Peyer's patch (tissue), 4 donors: ENCODE measurements around the gene TAF1D. TPM values are rescaled to one million over a fixed set of nuclear protein-coding genes. Genes with fewer than 3 reads are reported as not detected.
A peak's percentile ranks its signal among the peaks of the same experiment; 100 is the strongest.

Experiments
- DNase-seq, 3 donors: peaks; one replicate each; pipeline ENCODE4 v3.0.0-alpha.2; 2017 to 2019
- H3K27ac ChIP-seq, 4 donors: fragments of 200-600 bp; sonication (generic); one replicate each; pipeline ENCODE4 v1.5.1; 2016 to 2019
- H3K27me3 ChIP-seq, 2 donors: fragments of 200-600 bp; sonication (generic); one replicate each; pipeline ENCODE4 v1.5.1; 2019
- H3K36me3 ChIP-seq, 3 donors: fragments of 200-600 bp; sonication (generic); one replicate each; pipeline ENCODE4 v1.5.1; 2016 to 2019
- H3K4me1 ChIP-seq, 4 donors: fragments of 200-600 bp; sonication (generic); one replicate each; pipeline ENCODE4 v1.5.1; 2016 to 2019
- H3K4me3 ChIP-seq, 4 donors: fragments of 200-600 bp; sonication (generic); 1 replicate in 3 of 4; 2 replicates in 1 of 4; pipeline ENCODE4 v1.5.1; 2016 to 2019; ENCODE audit warnings: mild to moderate bottlenecking in 1 of 4
- H3K9me3 ChIP-seq, 4 donors: fragments of 200-600 bp; sonication (generic); one replicate each; pipeline ENCODE4 v1.5.1; 2016 to 2019; ENCODE audit warnings: mild to moderate bottlenecking in 1 of 4
- POLR2A ChIP-seq, 2 donors: fragments of 450-650 bp; IDR thresholded peaks; one replicate each; pipeline ENCODE4 v1.5.1; 2017; ENCODE audit warnings: antibody characterized with exemption in 2 of 2, mild to moderate bottlenecking in 2 of 2, moderate library complexity in 2 of 2
- total RNA-seq, 4 donors: library from RNA; depleted of rRNA; stranded (reverse); fragments of >200 nt; gene quantifications; one replicate each; pipeline ENCODE4 v1.1.0, GENCODE V29; 2016
- TF ChIP-seq, protein P1 (sequence below), 6 experiments: fragments of 450-650 bp in 4 of 6; fragments of 200-600 bp in 2 of 6; sonication (generic) in 1 of 6; IDR thresholded peaks; one replicate each; pipeline ENCODE4 v1.5.1; 2017 to 2019; ENCODE audit warnings: antibody characterized with exemption in 6 of 6, mild to moderate bottlenecking in 3 of 6, moderate library complexity in 1 of 6

The TAF1D gene
- total RNA-seq, 4 donors from 2014 or later: 72.7 to 183 (median 108) TPM

DNA sequence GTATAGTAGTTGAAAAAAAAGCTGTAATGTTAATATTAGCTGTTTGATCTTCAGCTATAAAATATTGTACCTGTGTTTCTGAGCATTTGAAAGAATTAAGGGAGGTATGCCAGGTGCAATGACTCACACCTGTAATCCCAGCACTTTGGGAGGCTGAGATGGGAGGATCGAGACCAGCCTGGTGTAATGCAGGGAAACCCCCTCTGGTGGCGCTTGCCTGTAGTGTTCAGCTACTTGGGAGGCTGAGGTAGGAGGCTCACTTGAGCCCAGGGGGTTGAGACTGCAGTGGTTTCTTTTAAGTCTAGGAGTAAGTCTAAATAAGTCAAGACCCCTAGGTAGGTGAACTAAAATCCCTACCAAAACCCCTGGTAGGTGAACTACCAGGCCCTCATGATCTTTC lies 37.1 kb downstream of the TAF1D start:
- no peak overlapping the region for H3K4me3 ChIP-seq
- H3K27ac ChIP-seq: no peak overlapping the region
- H3K27me3 ChIP-seq: no peaks in the 10 kb centered on the region
- H3K4me1 ChIP-seq: no peaks in the 10 kb centered on the region
- H3K36me3 ChIP-seq: peaks cover 0 to 63% (median 0%) of the 10 kb centered on the region in 3 donors
- DNase-seq: no peak
- H3K9me3 ChIP-seq: no peaks in the 10 kb centered on the region
- no peak for TF ChIP-seq POLR2A (IDR thresholded peaks at IDR 0.05)
- TF ChIP-seq, protein P1, sequence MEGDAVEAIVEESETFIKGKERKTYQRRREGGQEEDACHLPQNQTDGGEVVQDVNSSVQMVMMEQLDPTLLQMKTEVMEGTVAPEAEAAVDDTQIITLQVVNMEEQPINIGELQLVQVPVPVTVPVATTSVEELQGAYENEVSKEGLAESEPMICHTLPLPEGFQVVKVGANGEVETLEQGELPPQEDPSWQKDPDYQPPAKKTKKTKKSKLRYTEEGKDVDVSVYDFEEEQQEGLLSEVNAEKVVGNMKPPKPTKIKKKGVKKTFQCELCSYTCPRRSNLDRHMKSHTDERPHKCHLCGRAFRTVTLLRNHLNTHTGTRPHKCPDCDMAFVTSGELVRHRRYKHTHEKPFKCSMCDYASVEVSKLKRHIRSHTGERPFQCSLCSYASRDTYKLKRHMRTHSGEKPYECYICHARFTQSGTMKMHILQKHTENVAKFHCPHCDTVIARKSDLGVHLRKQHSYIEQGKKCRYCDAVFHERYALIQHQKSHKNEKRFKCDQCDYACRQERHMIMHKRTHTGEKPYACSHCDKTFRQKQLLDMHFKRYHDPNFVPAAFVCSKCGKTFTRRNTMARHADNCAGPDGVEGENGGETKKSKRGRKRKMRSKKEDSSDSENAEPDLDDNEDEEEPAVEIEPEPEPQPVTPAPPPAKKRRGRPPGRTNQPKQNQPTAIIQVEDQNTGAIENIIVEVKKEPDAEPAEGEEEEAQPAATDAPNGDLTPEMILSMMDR (IDR thresholded peaks at IDR 0.05): no peak

DNA sequence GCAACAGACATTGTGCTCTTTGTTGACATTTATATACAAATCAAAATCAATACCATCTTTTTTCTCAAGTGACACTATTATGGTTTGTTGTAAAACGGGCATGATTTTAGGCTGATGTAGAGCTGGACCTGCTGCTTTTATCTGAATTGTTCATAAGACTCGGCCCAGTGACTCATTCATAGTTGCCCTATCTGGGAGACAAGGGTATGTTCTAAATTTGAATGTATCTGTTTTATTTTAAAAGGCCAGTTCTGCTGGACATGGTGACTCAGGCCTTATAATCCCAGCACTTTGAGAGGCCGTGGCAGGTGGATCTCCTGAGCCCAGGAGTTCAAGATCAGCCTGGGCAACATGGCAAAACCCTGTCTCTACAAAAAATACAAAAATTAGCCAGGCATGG lies 40.5 kb downstream of the TAF1D start:
- H3K9me3 ChIP-seq: no peaks in the 10 kb centered on the region
- no peaks in the 10 kb centered on the region for H3K4me1 ChIP-seq
- DNase-seq: no peak
- H3K27ac ChIP-seq: no peak overlapping the region
- H3K27me3 ChIP-seq: no peaks in the 10 kb centered on the region
- H3K4me3 ChIP-seq: no peak overlapping the region
- TF ChIP-seq, protein P1 (IDR thresholded peaks at IDR 0.05): no peak
- TF ChIP-seq POLR2A (IDR thresholded peaks at IDR 0.05): no peak
- H3K36me3 ChIP-seq: peaks cover 0 to 64% (median 0%) of the 10 kb centered on the region in 3 donors

- no peak overlapping the region for H3K4me3 ChIP-seq
- peaks cover 0 to 74% (median 0%) of the 10 kb centered on the region in 3 donors for H3K36me3 ChIP-seq
- no peak for DNase-seq
- no peak overlapping the region for H3K27ac ChIP-seq
- no peaks in the 10 kb centered on the region for H3K9me3 ChIP-seq
- no peaks in the 10 kb centered on the region for H3K4me1 ChIP-seq
- no peaks in the 10 kb centered on the region for H3K27me3 ChIP-seq
- TF ChIP-seq, protein P1 (IDR thresholded peaks at IDR 0.05): no peak
- TF ChIP-seq POLR2A (IDR thresholded peaks at IDR 0.05): no peak
These were observed 43.7 kb downstream of the TAF1D start for GRCh38 chr11:93697611-93698010.

DNA sequence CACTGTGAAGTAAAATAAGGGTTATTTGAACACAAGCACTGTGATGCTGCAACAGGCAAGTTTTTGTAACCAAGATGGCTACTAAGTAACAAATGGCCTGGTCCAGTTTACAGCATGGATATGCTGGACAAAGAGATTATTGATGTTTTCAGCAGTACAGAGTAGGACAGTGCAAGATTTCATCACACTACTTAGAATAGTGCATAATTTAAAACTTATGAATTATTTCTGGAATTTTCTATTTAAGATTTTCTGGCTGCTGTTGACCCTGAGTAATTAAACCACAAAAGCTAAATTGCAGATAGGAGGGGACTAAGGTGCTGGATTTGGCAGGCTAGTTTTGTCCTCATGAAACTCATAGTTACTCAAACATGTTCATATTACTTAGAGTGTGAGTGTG lies 46.7 kb downstream of the TAF1D start:
- Histone ChIP-seq H3K4me3 (no peak overlapping the region), H3K9me3 (no peaks in the 10 kb centered on the region), H3K27me3 (no peaks in the 10 kb centered on the region), H3K27ac (no peak overlapping the region), H3K36me3 (peaks cover 0 to 80% (median 0%) of the 10 kb centered on the region in 3 donors), H3K4me1 (no peaks in the 10 kb centered on the region)
- TF ChIP-seq POLR2A (IDR thresholded peaks at IDR 0.05): no peak
- TF ChIP-seq, protein P1 (IDR thresholded peaks at IDR 0.05): no peak
- no peak for DNase-seq

DNA sequence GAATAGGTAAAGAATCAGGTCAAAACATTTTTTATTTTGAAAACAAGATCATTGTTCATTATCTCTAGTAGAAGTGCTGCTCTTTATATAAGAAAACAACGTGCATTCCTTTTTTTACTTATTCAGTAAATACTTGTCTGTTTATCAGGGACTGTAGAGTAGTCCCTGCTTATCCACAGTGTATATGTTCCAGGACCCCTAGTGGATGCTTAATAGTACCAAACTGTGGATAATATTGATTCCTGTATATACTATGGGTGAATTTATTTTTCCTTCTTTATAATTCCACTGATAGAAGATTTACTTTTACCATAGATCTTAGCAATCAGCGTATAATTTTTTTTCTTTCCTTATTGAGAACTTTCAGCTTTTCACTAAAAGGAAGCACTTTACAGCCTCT lies 47.2 kb downstream of the TAF1D start:
- H3K4me1 ChIP-seq: no peaks in the 10 kb centered on the region
- H3K27ac ChIP-seq: no peak overlapping the region
- no peaks in the 10 kb centered on the region for H3K27me3 ChIP-seq
- DNase-seq: no peak
- peaks cover 0 to 80% (median 0%) of the 10 kb centered on the region in 3 donors for H3K36me3 ChIP-seq
- H3K4me3 ChIP-seq: no peak overlapping the region
- H3K9me3 ChIP-seq: no peaks in the 10 kb centered on the region
- TF ChIP-seq, protein P1 (IDR thresholded peaks at IDR 0.05): peak in 1 of 6 experiments; percentile 8
- no peak for TF ChIP-seq POLR2A (IDR thresholded peaks at IDR 0.05)

- Histone ChIP-seq H3K36me3 (peaks cover 0 to 60% (median 0%) of the 10 kb centered on the region in 3 donors), H3K4me3 (no peak overlapping the region), H3K4me1 (no peaks in the 10 kb centered on the region), H3K9me3 (no peaks in the 10 kb centered on the region), H3K27me3 (no peaks in the 10 kb centered on the region), H3K27ac (no peak overlapping the region)
- TF ChIP-seq, protein P1 (IDR thresholded peaks at IDR 0.05): no peak
- no peak for TF ChIP-seq POLR2A (IDR thresholded peaks at IDR 0.05)
- DNase-seq: no peak
These were observed 52.1 kb downstream of the TAF1D start for GRCh38 chr11:93689240-93689639.
